ENCODE data around the gene ZNRF2.

ZNRF2 gene

DNA sequence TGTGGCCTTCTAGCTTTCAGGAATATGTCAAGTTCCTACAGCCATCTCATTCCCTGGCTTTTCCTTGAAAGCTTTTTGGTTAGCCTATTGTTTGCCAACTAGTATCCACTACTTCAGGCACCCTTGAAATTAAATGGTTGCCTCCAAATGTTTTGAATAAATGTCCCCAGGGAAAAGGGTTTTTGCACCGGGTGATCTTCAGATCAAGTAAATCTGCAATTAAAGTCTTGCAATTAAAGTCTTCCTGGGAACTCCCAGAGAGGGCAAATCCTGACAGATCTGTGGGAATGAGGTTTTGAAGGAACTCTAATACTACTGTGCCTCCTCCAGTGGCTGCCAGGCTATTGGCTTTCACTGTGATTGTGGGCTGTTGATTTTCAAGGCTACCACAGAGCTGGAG, 17.7 kb upstream of the ZNRF2 start:
- H4K20me1 ChIP-seq (ENCODE audit: low read depth, low read length), result no peaks in the 10 kb centered on the region
- H3K9ac ChIP-seq (ENCODE audit: low read length), result no peak overlapping the region
- H2AFZ ChIP-seq (ENCODE audit: low read depth, low read length, severe bottlenecking), result no peak overlapping the region
- no peak overlapping the region for H3K27ac ChIP-seq (ENCODE audit: low read depth, low read length)
- H3K27me3 ChIP-seq (ENCODE audit: low read length), result no peaks in the 10 kb centered on the region
- H3K4me2 ChIP-seq (ENCODE audit: low read depth, low read length, poor library complexity, severe bottlenecking), result no peak overlapping the region
- H3K36me3 ChIP-seq (ENCODE audit: low read length), result no peaks in the 10 kb centered on the region
- H3K9me2 ChIP-seq (replicated peaks; ENCODE audit: insufficient read depth, low read length), result no peaks in the 10 kb centered on the region
- H3K4me3 ChIP-seq (ENCODE audit: insufficient read depth, low read length, poor library complexity, severe bottlenecking), result no peak overlapping the region
- H3F3A ChIP-seq (ENCODE audit: insufficient read depth), result no peaks in the 10 kb centered on the region
- no peaks in the 10 kb centered on the region for H3K9me3 ChIP-seq (ENCODE audit: insufficient read depth, low read length)
- TF ChIP-seq CTCF (IDR thresholded peaks at IDR 0.05; ENCODE audit: insufficient read depth, low read length, poor library complexity, severe bottlenecking) (no peak), EZH2phosphoT487 (conservative IDR thresholded peaks at IDR 0.05; ENCODE audit: low read length) (no peak)
- no peaks in the 10 kb centered on the region for H3K79me2 ChIP-seq (ENCODE audit: insufficient read depth, low read length)

DNA sequence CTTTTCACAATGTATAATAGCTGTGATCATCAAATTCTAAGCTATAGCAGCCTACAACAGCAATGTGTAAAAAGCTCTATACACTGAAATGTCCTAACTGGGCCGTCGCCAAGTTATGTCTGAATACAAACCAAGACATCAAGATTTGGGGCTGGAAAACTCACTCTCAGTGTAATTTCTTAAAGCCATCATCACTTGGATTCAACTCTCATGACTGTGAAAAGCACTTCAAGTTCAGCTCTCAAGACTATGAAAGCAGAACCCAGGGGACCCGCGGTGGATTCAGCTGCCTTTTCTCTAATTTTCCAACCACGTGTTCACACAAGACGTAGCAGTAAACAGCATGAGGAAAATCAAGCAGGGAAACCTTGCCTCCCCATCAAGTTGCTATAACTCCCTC, 15.8 kb upstream of the ZNRF2 start:
- no peak overlapping the region for H3K27ac ChIP-seq (ENCODE audit: low read depth, low read length)
- H3K27me3 ChIP-seq (ENCODE audit: low read length), result no peaks in the 10 kb centered on the region
- no peaks in the 10 kb centered on the region for H3F3A ChIP-seq (ENCODE audit: insufficient read depth)
- no peak overlapping the region for H3K9ac ChIP-seq (ENCODE audit: low read length)
- H3K79me2 ChIP-seq (ENCODE audit: insufficient read depth, low read length), result no peaks in the 10 kb centered on the region
- H3K36me3 ChIP-seq (ENCODE audit: low read length), result no peaks in the 10 kb centered on the region
- H3K4me3 ChIP-seq (ENCODE audit: insufficient read depth, low read length, poor library complexity, severe bottlenecking), result no peak overlapping the region
- TF ChIP-seq CTCF (IDR thresholded peaks at IDR 0.05; ENCODE audit: insufficient read depth, low read length, poor library complexity, severe bottlenecking), result no peak
- TF ChIP-seq EZH2phosphoT487 (conservative IDR thresholded peaks at IDR 0.05; ENCODE audit: low read length), result no peak
- H2AFZ ChIP-seq (ENCODE audit: low read depth, low read length, severe bottlenecking), result no peak overlapping the region
- no peaks in the 10 kb centered on the region for H3K9me3 ChIP-seq (ENCODE audit: insufficient read depth, low read length)
- H3K9me2 ChIP-seq (replicated peaks; ENCODE audit: insufficient read depth, low read length), result no peaks in the 10 kb centered on the region
- H3K4me2 ChIP-seq (ENCODE audit: low read depth, low read length, poor library complexity, severe bottlenecking), result no peak overlapping the region
- H4K20me1 ChIP-seq (ENCODE audit: low read depth, low read length), result no peaks in the 10 kb centered on the region

DNA sequence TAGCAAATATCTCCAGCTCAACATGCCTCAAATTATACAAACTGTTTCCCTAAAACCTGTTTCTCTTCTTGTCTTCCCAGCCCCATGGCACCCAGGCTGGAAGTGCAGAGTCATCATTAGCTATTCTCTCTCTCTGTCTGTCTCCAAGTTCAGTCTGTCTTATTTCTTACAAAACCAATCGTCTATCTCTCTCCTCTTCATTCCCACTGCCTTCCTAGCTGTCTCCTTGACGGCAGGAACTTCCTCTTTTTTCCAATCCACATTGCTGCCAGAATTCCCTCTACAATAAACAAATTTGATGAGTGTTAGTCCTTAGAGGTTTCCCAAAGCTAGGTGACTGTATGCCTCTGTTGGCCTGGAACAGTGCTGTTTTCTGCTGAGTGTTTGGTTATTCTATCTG, 14.9 kb upstream of the ZNRF2 start:
- TF ChIP-seq CTCF (IDR thresholded peaks at IDR 0.05; ENCODE audit: insufficient read depth, low read length, poor library complexity, severe bottlenecking) (no peak), EZH2phosphoT487 (conservative IDR thresholded peaks at IDR 0.05; ENCODE audit: low read length) (no peak)
- H4K20me1 ChIP-seq (ENCODE audit: low read depth, low read length), result no peaks in the 10 kb centered on the region
- no peak overlapping the region for H3K9ac ChIP-seq (ENCODE audit: low read length)
- no peaks in the 10 kb centered on the region for H3K9me3 ChIP-seq (ENCODE audit: insufficient read depth, low read length)
- no peak overlapping the region for H3K4me2 ChIP-seq (ENCODE audit: low read depth, low read length, poor library complexity, severe bottlenecking)
- H2AFZ ChIP-seq (ENCODE audit: low read depth, low read length, severe bottlenecking), result no peak overlapping the region
- H3K9me2 ChIP-seq (replicated peaks; ENCODE audit: insufficient read depth, low read length), result no peaks in the 10 kb centered on the region
- no peak overlapping the region for H3K4me3 ChIP-seq (ENCODE audit: insufficient read depth, low read length, poor library complexity, severe bottlenecking)
- H3K27ac ChIP-seq (ENCODE audit: low read depth, low read length), result no peak overlapping the region
- no peaks in the 10 kb centered on the region for H3K79me2 ChIP-seq (ENCODE audit: insufficient read depth, low read length)
- peaks cover 5% of the 10 kb centered on the region; the same call in 1 of the 2 replicates for H3F3A ChIP-seq (ENCODE audit: insufficient read depth)
- no peaks in the 10 kb centered on the region for H3K27me3 ChIP-seq (ENCODE audit: low read length)
- H3K36me3 ChIP-seq (ENCODE audit: low read length), result no peaks in the 10 kb centered on the region

Data from SU-DHL-6 (cell line).